HG03469 (cell line): ENCODE data around the gene MLX.
A peak's percentile ranks its signal among the peaks of the same experiment; 100 is the strongest.

Experiments used
- ATAC-seq: cut with Tn5 transposase; IDR thresholded peaks from one replicate; pipeline ENCODE4 v1.9.1; 2021; ENCODE audit warnings: mild to moderate bottlenecking, moderate library complexity, moderate number of reproducible peaks; ENCODE audit not compliant: unreplicated experiment

The MLX gene

GRCh38 chr17:42566883-42567573, at the start of gene MLX:
MLX (plus strand) TSS chr17:42567100; CDS start chr17:42567125, 25 bp downstream.
- ATAC-seq: peak; percentile 29

- ATAC-seq: no peak
Measured at GRCh38 chr17:42517516-42517915, 49.4 kb upstream of the MLX start.

DNA sequence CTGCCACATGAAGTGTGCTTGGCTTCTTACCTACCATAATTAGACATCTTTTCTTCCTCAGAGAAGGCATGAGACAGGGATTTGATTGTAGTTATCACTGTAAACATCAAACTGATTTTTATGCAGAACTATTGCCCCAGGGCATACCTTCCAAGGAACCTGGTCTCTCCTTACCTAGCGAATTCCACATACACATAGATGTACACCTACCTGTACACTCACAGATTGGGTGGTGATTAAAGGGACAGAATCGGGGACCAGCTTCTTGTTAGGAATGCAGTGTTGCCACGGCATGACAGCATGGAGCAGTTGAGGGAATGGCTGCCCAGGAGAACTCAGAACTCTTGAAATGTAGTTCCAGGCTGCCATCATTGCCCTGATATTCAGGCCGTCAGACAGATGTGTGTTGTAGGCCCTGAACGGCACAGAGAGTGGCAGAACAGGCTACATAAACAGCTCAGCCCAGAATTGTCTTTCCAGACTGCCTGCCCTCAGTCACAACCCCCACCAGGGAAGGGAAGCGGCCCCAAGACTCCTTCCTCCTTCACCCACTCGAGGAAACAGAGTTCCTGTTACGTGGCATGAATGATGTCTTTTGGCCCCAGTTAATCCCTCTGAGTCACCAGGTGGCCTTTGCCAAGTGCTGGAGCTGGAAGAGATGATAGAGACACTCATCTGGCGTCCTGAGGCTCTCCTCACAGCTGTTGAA, 48.7 kb upstream of the MLX start:
- ATAC-seq: no peak

DNA sequence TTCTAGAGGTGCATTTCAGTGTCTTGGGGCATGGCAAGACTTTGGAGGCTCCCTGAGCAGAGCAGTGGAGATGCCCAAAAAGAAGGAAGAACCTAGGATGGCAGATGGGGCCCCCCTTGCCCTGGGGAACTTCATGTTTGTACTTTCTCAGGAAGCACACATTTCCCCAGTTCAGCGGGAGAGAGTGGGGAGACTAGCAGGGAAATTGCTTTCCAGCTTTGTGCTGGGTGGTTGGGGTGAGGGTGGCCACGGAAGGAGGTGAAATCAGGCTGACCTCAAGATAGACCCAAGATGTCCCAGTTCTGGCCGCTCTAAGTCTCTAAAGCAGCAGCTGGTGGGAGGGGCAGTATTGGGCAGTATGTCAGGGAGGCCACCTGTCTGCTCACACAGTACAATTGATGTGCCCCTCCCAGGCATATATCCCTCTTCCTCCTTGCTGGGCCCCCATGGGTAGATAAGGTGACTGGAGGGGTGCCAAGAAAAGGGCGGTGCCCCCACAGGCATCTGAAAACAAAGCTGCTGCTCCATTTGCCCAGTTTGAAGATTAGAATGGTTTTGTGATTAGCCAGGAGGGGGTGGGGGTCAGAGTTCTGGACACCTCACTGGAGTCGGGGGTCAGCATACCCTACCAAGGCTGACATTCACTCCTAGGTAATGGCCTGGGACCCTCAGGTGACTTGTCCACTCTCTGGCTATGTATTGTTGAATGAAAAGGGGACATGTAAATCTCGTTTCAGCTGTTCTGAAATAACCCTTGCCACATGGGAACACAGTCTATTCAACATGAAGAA, 48.0 kb upstream of the MLX start:
- ATAC-seq: no peak

GRCh38 chr17:42519546-42520491, 47.1 kb upstream of the MLX start:
- ATAC-seq: no peak

GRCh38 chr17:42520540-42520951, 46.4 kb upstream of the MLX start:
- no peak for ATAC-seq

DNA sequence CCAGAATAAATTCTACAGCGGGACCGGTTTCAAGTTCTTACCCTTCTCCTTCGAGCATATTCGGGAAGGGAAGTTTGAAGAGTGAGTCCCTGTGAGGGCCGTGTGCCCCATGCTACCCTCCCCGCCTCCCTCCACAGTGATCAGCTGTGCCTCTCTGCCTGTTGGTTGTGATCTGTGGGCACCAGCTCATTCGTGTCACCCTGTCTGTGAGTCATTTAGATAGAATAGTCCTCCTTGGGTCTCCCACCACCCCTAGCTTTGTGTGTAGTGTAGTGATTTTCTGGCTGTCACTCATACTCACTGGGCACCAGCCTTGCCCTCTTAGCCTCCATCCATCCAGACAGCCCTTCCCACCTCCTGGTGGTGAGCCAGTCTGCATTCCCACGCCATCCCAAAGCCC, 45.9 kb upstream of the MLX start:
- ATAC-seq: no peak

DNA sequence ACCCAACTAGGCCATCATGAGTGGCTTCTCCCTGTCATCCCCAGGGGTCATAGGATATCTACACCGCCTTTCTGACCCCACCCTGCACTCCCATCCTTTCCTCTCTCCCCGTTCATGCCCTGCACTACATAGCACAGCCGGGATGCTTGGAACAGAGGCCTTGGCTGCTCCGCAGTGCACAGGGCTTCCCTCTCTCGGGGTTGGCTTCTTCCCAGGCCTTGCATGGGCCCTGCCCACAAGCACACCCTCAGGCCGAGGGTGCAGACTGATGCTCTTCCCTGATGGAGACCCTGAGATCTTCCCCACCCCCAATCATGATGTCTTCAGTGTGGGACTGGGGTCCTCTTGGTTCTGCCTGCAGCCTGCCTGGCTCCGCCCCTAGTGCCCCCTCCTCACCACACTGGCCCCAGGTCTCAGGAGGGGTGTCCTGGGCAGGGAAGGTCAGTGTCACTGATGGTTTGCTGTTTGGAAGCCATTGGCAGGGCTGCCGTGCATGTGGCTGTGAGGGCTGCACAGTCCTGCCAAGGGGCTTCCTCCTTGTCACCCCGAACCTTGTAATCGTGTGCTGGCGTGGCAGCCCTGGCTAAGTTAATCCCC, 45.1 kb upstream of the MLX start:
- no peak for ATAC-seq

DNA sequence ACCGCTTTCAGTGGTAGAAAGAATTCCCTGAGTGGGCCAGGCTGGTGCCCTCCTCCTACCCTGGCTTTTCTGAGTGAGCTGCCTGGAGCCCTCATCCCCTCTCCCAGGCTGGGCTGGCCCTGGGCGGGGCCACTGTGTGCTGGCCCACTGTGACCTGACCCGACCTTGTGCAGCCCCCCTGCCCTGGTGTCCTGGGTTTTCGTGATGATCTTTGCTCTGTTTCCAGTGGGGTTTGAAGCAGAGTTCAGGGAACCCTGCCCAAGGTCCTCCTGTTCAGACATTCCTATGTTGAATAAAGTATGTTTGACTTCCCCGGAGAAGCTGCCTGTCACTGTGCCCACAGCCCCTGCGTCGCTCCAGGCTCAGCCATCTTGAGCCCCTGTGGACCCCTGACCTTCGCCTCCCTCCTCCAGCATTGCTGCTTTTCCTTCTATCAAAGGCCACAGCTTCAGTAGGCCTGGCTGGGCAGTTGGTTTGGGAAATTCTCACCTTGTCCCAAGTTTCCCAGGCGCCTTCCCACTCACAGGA, 44.6 kb upstream of the MLX start:
- no peak for ATAC-seq

- no peak for ATAC-seq
Measured at GRCh38 chr17:42522798-42523278, 44.1 kb upstream of the MLX start.

DNA sequence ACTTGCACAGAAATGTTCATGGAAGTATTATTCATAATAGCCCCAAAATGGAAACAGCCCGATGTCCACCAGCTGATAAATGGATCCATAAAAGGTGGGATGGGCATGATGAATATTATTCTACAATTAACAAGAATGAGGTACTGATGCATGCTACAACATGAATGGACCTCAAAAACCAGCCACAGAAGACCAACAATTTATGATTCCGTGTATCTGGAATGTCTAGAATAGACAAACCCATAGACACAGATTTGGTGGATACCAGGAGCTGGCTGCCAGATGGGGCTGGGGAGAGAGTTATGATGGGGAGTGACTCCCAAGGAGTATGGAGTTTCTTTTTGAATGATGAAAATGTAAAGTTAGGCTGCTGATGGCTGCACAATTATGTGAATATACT, 41.7 kb upstream of the MLX start:
- no peak for ATAC-seq

GRCh38 chr17:42526031-42526444, 40.9 kb upstream of the MLX start:
- ATAC-seq: no peak

DNA sequence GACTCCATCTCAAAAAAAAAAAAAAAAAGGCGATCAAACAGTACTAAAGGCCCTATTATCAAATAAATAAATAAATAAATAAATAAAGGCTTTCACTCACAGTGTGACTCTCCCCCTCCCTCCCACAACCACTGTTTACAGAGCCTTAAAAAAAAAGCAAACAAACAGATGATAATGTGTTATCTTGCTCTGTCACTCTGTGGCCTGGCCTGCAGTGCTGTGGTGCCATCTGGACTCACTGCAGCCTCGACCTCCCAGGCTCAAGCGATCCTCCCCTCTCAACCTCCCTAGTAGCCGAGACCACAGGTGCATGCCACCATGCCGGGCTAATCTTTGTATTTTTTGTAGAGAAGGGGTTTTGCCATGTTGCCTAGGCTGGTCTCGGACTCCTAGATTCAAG, 39.0 kb upstream of the MLX start:
- ATAC-seq: no peak

GRCh38 chr17:42529061-42529460, 37.8 kb upstream of the MLX start:
- ATAC-seq: no peak

- ATAC-seq: no peak
Measured at GRCh38 chr17:42530952-42531454, 35.9 kb upstream of the MLX start.

DNA sequence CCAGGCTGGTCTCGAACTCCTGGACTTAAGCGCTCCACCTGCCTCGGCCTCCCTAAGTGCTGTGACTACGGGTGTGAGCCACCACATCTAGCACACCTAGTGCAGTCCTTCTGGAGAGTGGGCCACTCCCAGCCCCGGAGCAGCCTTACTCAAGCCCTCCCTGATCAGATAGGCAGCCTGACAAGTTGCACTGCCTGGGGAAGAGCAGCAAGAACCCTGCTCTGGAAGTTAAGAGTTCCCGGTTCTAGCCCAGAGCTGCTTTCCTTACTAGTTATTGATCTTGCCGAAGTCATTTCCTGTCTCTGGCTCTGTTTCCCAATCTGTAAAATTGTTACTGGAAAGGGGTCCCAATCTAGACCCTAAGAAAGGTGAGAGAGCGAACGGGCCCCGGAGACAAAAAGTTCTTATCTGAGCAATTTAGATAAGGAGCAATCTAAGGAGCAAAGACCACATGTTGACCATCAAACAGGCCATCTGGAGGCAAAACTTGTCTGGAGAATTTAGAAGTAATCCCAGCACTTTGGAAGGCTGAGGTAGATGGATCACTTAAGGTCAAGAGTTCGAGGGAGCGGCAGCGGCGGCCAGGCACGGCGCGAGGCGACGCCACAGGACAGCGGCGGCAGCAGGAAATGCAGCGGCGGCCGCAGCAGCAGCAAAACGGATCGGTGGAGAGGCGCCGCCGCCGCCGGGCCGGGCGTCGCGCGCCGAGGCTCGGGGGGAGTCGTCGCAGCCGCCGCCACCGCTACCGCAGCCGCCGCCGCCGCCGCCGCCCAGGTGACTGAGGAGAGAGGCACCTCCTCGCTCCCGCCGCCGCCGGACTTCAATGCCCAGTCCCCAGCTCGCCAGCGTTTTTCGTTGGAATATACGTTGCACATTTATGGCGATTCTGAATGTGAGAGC, 35.2 kb upstream of the MLX start:
- ATAC-seq: no peak

DNA sequence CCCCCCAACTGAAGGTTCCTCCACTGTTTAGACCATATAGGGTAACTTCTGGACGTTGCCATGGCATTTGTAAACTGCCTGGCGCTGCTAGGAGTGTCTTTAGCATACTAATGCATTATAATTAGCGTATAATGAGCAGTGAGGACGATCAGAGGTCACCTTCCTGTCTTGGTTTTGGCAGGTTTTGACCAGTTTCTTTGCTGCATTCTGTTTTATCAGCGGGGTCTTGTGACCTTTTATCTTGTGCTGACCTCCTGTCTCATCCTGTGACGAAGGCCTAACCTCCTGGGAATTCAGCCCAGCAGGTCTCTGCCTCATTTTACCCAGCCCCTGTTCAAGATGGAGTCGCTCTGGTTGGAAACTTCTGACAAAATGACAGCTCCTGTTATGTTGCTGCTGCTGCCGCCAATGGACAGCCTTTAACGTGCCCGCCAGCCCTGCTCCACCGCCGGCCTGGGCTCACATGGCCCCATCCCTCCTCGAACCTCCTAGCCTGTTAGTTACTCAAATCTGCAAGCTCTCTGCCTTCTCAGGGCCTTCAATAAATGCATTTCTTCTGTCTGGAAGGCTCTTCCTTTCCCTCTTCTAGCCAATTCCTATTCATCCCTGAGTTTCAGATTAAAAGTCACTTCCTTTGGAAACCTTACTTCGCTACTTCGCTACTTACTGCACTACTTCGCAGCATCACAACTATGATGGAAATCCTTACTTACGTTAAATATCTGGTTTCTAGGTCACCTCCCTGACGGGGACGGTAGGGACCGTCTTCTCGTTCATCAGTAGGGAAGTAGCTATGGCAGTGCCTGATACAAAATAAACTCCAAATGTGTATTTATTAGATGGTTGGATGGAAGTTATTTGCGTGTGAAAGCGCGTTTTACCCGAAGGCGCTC, 31.5 kb upstream of the MLX start:
- ATAC-seq: no peak

- peak; percentile 61 for ATAC-seq
Measured at GRCh38 chr17:42536048-42536371, 30.9 kb upstream of the MLX start, which contains the start of gene NAGLU. NAGLU (plus strand) TSS chr17:42536241; CDS start chr17:42536273, 32 bp downstream.
